HEK293 (cell line): ENCODE results near the gene ICAM4.
A peak's percentile ranks its signal among the peaks of the same experiment; 100 is the strongest.

ENCODE experiments used
- GLIS1 ChIP-seq: fragments of 450-650 bp; formaldehyde crosslinking; IDR thresholded peaks from 2 replicates; pipeline ENCODE4 v1.5.1; 2016; ENCODE audit warnings: missing biosample characterization, missing genetic modification characterization
- KLF10 ChIP-seq: fragments of 450-650 bp; IDR thresholded peaks from 2 replicates; pipeline ENCODE4 v1.5.1; 2018; ENCODE audit warnings: missing biosample characterization, mild to moderate bottlenecking, missing genetic modification characterization
- KLF16 ChIP-seq: fragments of 450-650 bp; formaldehyde crosslinking; IDR thresholded peaks from 2 replicates; pipeline ENCODE4 v1.5.1; 2017; ENCODE audit warnings: missing biosample characterization, missing genetic modification characterization
- TCF7L2 ChIP-seq: IDR thresholded peaks from 2 replicates; pipeline ENCODE4 v1.6.1; 2011; ENCODE audit warnings: low read depth, mild to moderate bottlenecking, inconsistent platforms, low read length, moderate library complexity, borderline replicate concordance
- YY1 ChIP-seq: fragments of 450-650 bp; formaldehyde crosslinking; IDR thresholded peaks from 2 replicates; pipeline ENCODE4 v1.5.1; 2018; ENCODE audit warnings: missing biosample characterization, missing genetic modification characterization
- ZNF146 ChIP-seq: fragments of 450-650 bp; formaldehyde crosslinking; IDR thresholded peaks from 2 replicates; pipeline ENCODE4 v1.5.1; 2016; ENCODE audit warnings: missing biosample characterization, missing genetic modification characterization
- ZNF16 ChIP-seq: fragments of 450-650 bp; formaldehyde crosslinking; IDR thresholded peaks from 2 replicates; pipeline ENCODE4 v1.5.1; 2016; ENCODE audit warnings: low read depth, missing biosample characterization, missing genetic modification characterization
- ZNF211 ChIP-seq: fragments of 450-650 bp; formaldehyde crosslinking; IDR thresholded peaks from 2 replicates; pipeline ENCODE4 v1.5.1; 2016; ENCODE audit warnings: low read depth, missing biosample characterization, missing genetic modification characterization
- ZNF248 ChIP-seq: fragments of 450-650 bp; formaldehyde crosslinking; IDR thresholded peaks from 2 replicates; pipeline ENCODE4 v1.5.1; 2017; ENCODE audit warnings: missing biosample characterization, missing genetic modification characterization
- ZNF274 ChIP-seq, 2 experiments: fragments of 200-500 bp in 1 of 2; fragments of 450-650 bp in 1 of 2; sonication (Bioruptor generic) in 1 of 2; formaldehyde crosslinking in 1 of 2; IDR thresholded peaks; 2 replicates each; pipeline versions ENCODE4 v1.5.1 to v1.6.1; 2014 to 2016; ENCODE audit warnings: borderline replicate concordance in 1 of 2, inconsistent platforms in 1 of 2, low read length in 1 of 2, missing biosample characterization in 1 of 2, missing genetic modification characterization in 1 of 2
- ZNF311 ChIP-seq: fragments of 450-650 bp; formaldehyde crosslinking; IDR thresholded peaks from 2 replicates; pipeline ENCODE4 v1.5.1; 2017; ENCODE audit warnings: missing biosample characterization, missing genetic modification characterization, borderline replicate concordance
- ZNF354C ChIP-seq: fragments of 450-650 bp; formaldehyde crosslinking; IDR thresholded peaks from 2 replicates; pipeline ENCODE4 v1.5.1; 2016; ENCODE audit warnings: missing biosample characterization, missing genetic modification characterization, low read depth, borderline replicate concordance
- ZNF37A ChIP-seq: fragments of 450-650 bp; IDR thresholded peaks from 2 replicates; pipeline ENCODE4 v1.5.1; 2018; ENCODE audit warnings: missing biosample characterization, missing genetic modification characterization
- ZNF426 ChIP-seq: fragments of 450-650 bp; formaldehyde crosslinking; IDR thresholded peaks from 2 replicates; pipeline ENCODE4 v1.5.1; 2017; ENCODE audit warnings: missing biosample characterization, missing genetic modification characterization, mild to moderate bottlenecking, inconsistent platforms, moderate library complexity
- ZNF473 ChIP-seq: fragments of 450-650 bp; formaldehyde crosslinking; IDR thresholded peaks from 2 replicates; pipeline ENCODE4 v1.5.1; 2017; ENCODE audit warnings: missing biosample characterization, missing genetic modification characterization
- ZNF501 ChIP-seq: fragments of 450-650 bp; formaldehyde crosslinking; IDR thresholded peaks from 2 replicates; pipeline ENCODE4 v1.5.1; 2016; ENCODE audit warnings: missing biosample characterization, missing genetic modification characterization
- ZNF529 ChIP-seq: fragments of 450-650 bp; formaldehyde crosslinking; IDR thresholded peaks from 2 replicates; pipeline ENCODE4 v1.5.1; 2017; ENCODE audit warnings: missing genetic modification characterization, missing biosample characterization; ENCODE audit not compliant: insufficient replicate concordance
- ZNF560 ChIP-seq: fragments of 450-650 bp; formaldehyde crosslinking; IDR thresholded peaks from 2 replicates; pipeline ENCODE4 v1.5.1; 2017; ENCODE audit warnings: missing biosample characterization, missing genetic modification characterization, borderline replicate concordance
- ZNF777 ChIP-seq: fragments of 450-650 bp; formaldehyde crosslinking; IDR thresholded peaks from 2 replicates; pipeline ENCODE4 v1.5.1; 2017; ENCODE audit warnings: missing biosample characterization, missing genetic modification characterization, borderline replicate concordance
- ZSCAN30 ChIP-seq: fragments of 450-650 bp; IDR thresholded peaks from 2 replicates; pipeline ENCODE4 v1.5.1; 2018; ENCODE audit warnings: missing biosample characterization, mild to moderate bottlenecking, missing genetic modification characterization, moderate library complexity
- TF ChIP-seq, protein P1 (sequence below): fragments of 450-650 bp; formaldehyde crosslinking; IDR thresholded peaks from 2 replicates; pipeline ENCODE4 v1.5.1; 2016; ENCODE audit warnings: missing biosample characterization, missing genetic modification characterization
- TF ChIP-seq, protein P2 (sequence below): fragments of 450-650 bp; IDR thresholded peaks from 2 replicates; pipeline ENCODE4 v1.5.1; 2018; ENCODE audit warnings: missing biosample characterization, mild to moderate bottlenecking, missing genetic modification characterization
- TF ChIP-seq, protein P3 (sequence below): fragments of 450-650 bp; formaldehyde crosslinking; IDR thresholded peaks from 2 replicates; pipeline ENCODE4 v1.5.1; 2016; ENCODE audit warnings: missing biosample characterization, missing genetic modification characterization
- TF ChIP-seq, protein P4 (sequence below): fragments of 450-650 bp; formaldehyde crosslinking; IDR thresholded peaks from 2 replicates; pipeline ENCODE4 v1.5.1; 2016; ENCODE audit warnings: missing biosample characterization, missing genetic modification characterization
- TF ChIP-seq, protein P5 (sequence below): fragments of 450-650 bp; formaldehyde crosslinking; IDR thresholded peaks from 2 replicates; pipeline ENCODE4 v1.5.1; 2016; ENCODE audit warnings: missing biosample characterization, missing genetic modification characterization
- TF ChIP-seq, protein P6 (sequence below): fragments of 450-650 bp; formaldehyde crosslinking; IDR thresholded peaks from 2 replicates; pipeline ENCODE4; 2016; ENCODE audit warnings: missing biosample characterization, missing genetic modification characterization
- TF ChIP-seq, protein P7 (sequence below): fragments of 450-650 bp; formaldehyde crosslinking; IDR thresholded peaks from 2 replicates; pipeline ENCODE4 v1.5.1; 2017; ENCODE audit warnings: missing biosample characterization, missing genetic modification characterization

Gene ICAM4

DNA sequence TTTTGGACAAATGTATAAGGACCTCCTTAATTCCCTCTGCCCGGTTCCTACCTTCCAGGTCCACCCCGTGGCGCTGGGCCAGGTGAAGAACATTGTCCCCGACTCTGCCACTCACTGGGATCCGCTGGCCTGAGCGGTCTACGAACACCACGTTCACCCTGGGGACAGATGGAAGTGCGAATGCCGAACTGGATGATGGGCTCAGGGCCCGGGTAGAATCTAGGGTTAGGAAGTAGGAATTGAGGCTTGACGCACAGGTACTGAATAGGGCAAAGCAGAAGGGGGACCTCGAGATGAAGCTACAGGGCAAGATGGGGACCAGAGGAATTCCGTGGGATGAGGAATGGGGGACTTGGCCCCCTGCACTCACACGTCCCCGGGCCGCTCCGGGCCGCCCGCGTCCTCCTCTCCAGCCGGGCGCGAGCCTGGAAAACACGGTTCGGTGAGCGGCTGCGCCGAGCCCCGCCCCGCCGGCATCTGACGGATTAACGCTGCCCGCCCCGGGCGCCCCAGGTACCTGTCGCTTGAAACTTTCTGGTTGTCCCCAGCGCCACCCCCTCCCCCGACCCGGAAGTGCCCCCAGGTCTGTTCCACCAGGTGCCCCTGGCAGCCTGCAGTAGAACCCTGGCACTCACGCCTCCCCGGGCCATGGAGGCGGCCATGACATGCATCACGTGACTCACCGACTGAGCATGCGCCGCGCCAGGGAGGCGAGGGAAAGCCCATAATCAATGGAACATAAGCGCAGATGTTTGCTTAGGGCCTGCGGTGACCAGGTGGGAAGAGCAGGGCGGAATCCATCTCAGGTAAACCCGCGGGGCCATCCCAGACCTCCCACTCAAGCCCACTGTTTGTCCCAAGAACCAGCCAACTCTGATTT lies 28.8 kb downstream of the ICAM4 start, which contains the start of gene FDX2 (continued):
- TF ChIP-seq, protein P1, sequence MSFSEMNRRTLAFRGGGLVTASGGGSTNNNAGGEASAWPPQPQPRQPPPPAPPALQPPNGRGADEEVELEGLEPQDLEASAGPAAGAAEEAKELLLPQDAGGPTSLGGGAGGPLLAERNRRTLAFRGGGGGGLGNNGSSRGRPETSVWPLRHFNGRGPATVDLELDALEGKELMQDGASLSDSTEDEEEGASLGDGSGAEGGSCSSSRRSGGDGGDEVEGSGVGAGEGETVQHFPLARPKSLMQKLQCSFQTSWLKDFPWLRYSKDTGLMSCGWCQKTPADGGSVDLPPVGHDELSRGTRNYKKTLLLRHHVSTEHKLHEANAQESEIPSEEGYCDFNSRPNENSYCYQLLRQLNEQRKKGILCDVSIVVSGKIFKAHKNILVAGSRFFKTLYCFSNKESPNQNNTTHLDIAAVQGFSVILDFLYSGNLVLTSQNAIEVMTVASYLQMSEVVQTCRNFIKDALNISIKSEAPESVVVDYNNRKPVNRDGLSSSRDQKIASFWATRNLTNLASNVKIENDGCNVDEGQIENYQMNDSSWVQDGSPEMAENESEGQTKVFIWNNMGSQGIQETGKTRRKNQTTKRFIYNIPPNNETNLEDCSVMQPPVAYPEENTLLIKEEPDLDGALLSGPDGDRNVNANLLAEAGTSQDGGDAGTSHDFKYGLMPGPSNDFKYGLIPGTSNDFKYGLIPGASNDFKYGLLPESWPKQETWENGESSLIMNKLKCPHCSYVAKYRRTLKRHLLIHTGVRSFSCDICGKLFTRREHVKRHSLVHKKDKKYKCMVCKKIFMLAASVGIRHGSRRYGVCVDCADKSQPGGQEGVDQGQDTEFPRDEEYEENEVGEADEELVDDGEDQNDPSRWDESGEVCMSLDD (tag by site-specific recombination): peak; percentile 38; the same call in 1 of the 2 replicates
- TF ChIP-seq ZSCAN30 (tag by site-specific recombination): peak; percentile 62; the same call in 1 of the 2 replicates
- peak; percentile 82; the same call in 1 of the 2 replicates for TF ChIP-seq ZNF501
- TF ChIP-seq, protein P2, sequence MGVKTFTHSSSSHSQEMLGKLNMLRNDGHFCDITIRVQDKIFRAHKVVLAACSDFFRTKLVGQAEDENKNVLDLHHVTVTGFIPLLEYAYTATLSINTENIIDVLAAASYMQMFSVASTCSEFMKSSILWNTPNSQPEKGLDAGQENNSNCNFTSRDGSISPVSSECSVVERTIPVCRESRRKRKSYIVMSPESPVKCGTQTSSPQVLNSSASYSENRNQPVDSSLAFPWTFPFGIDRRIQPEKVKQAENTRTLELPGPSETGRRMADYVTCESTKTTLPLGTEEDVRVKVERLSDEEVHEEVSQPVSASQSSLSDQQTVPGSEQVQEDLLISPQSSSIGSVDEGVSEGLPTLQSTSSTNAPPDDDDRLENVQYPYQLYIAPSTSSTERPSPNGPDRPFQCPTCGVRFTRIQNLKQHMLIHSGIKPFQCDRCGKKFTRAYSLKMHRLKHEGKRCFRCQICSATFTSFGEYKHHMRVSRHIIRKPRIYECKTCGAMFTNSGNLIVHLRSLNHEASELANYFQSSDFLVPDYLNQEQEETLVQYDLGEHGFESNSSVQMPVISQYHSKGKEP (tag by site-specific recombination): no peak
- TF ChIP-seq, protein P3, sequence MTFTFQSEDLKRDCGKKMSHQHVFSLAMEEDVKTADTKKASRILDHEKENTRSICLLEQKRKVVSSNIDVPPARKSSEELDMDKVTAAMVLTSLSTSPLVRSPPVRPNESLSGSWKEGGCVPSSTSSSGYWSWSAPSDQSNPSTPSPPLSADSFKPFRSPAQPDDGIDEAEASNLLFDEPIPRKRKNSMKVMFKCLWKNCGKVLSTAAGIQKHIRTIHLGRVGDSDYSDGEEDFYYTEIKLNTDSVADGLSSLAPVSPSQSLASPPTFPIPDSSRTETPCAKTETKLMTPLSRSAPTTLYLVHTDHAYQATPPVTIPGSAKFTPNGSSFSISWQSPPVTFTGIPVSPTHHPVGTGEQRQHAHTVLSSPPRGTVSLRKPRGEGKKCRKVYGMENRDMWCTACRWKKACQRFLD (tag by site-specific recombination): no peak; the same call in 1 of the 2 replicates
- TF ChIP-seq ZNF560: no peak
- TF ChIP-seq, protein P4, sequence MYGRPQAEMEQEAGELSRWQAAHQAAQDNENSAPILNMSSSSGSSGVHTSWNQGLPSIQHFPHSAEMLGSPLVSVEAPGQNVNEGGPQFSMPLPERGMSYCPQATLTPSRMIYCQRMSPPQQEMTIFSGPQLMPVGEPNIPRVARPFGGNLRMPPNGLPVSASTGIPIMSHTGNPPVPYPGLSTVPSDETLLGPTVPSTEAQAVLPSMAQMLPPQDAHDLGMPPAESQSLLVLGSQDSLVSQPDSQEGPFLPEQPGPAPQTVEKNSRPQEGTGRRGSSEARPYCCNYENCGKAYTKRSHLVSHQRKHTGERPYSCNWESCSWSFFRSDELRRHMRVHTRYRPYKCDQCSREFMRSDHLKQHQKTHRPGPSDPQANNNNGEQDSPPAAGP (tag by site-specific recombination): peak; percentile 61; the same call in 1 of the 2 replicates
- no peak for TF ChIP-seq ZNF777 (tag by site-specific recombination)
- TF ChIP-seq GLIS1 (tag by site-specific recombination): peak; percentile 44
- peak; percentile 63; the same call in 1 of the 2 replicates for TF ChIP-seq KLF16 (tag by site-specific recombination)
- TF ChIP-seq YY1 (tag by site-specific recombination): peak; percentile 96
- TF ChIP-seq ZNF529 (tag by site-specific recombination): no peak
- TF ChIP-seq, protein P5, sequence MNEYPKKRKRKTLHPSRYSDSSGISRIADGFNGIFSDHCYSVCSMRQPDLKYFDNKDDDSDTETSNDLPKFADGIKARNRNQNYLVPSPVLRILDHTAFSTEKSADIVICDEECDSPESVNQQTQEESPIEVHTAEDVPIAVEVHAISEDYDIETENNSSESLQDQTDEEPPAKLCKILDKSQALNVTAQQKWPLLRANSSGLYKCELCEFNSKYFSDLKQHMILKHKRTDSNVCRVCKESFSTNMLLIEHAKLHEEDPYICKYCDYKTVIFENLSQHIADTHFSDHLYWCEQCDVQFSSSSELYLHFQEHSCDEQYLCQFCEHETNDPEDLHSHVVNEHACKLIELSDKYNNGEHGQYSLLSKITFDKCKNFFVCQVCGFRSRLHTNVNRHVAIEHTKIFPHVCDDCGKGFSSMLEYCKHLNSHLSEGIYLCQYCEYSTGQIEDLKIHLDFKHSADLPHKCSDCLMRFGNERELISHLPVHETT (tag by site-specific recombination): peak; percentile 80; the same call in 1 of the 2 replicates
- no peak for TF ChIP-seq ZNF311
- TF ChIP-seq TCF7L2: no peak
- no peak for TF ChIP-seq ZNF211 (tag by site-specific recombination)
- no peak for TF ChIP-seq ZNF426 (tag by site-specific recombination)
- no peak for TF ChIP-seq ZNF37A (tag by site-specific recombination)
- no peak for TF ChIP-seq ZNF248 (tag by site-specific recombination)
- TF ChIP-seq ZNF16 (tag by site-specific recombination): no peak
- TF ChIP-seq, protein P6, sequence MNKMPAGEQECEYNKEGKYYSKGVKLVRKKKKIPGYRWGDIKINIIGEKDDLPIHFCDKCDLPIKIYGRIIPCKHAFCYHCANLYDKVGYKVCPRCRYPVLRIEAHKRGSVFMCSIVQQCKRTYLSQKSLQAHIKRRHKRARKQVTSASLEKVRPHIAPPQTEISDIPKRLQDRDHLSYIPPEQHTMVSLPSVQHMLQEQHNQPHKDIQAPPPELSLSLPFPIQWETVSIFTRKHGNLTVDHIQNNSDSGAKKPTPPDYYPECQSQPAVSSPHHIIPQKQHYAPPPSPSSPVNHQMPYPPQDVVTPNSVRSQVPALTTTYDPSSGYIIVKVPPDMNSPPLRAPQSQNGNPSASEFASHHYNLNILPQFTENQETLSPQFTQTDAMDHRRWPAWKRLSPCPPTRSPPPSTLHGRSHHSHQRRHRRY (tag by site-specific recombination): no peak
- no peak for TF ChIP-seq ZNF354C (tag by site-specific recombination)
- no peak for TF ChIP-seq ZNF473
- TF ChIP-seq KLF10: no peak; the same call in 1 of the 2 replicates
- TF ChIP-seq, protein P7, sequence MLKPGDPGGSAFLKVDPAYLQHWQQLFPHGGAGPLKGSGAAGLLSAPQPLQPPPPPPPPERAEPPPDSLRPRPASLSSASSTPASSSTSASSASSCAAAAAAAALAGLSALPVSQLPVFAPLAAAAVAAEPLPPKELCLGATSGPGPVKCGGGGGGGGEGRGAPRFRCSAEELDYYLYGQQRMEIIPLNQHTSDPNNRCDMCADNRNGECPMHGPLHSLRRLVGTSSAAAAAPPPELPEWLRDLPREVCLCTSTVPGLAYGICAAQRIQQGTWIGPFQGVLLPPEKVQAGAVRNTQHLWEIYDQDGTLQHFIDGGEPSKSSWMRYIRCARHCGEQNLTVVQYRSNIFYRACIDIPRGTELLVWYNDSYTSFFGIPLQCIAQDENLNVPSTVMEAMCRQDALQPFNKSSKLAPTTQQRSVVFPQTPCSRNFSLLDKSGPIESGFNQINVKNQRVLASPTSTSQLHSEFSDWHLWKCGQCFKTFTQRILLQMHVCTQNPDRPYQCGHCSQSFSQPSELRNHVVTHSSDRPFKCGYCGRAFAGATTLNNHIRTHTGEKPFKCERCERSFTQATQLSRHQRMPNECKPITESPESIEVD: no peak
- TF ChIP-seq ZNF146 (tag by site-specific recombination): 0 out of 2 replicates have a peak, but pooled peaks have one; percentile 3
- no peak for TF ChIP-seq ZNF274 (IDR thresholded peaks at IDR 0.05; ENCODE audit: low read length)
- TF ChIP-seq ZNF274 (tag by site-specific recombination; IDR thresholded peaks at IDR 0.05; ENCODE audit: borderline replicate concordance): no peak
